Mesenchymal stem cell (in vitro differentiated cells and primary cell): ENCODE results near the gene BTG1.
A peak's percentile ranks its signal among the peaks of the same experiment; 100 is the strongest.

Experiments used
- DNase-seq: peaks from one replicate; pipeline ENCODE4 v3.0.0-alpha.2; 2013
- H2AFZ ChIP-seq: one replicate; pipeline ENCODE4 v1.6.1; 2013; ENCODE audit warnings: low read depth, mild to moderate bottlenecking, control low read depth, inconsistent platforms, low read length, moderate library complexity
- H2AK5ac ChIP-seq: 2 replicates; pipeline ENCODE4 v1.6.1; 2013; ENCODE audit warnings: low read length, moderate library complexity, mild to moderate bottlenecking, inconsistent platforms; ENCODE audit not compliant: severe bottlenecking
- H2BK120ac ChIP-seq: one replicate; pipeline ENCODE4 v1.6.1; 2013; ENCODE audit warnings: low read depth, mild to moderate bottlenecking, inconsistent platforms, low read length, moderate library complexity
- H2BK12ac ChIP-seq, 2 experiments: one replicate each; pipeline ENCODE4 v1.6.1; 2013; ENCODE audit warnings: inconsistent platforms in 2 of 2, low read length in 2 of 2, mild to moderate bottlenecking in 2 of 2, moderate library complexity in 2 of 2, control low read depth in 1 of 2
- H2BK15ac ChIP-seq: one replicate; pipeline ENCODE4 v1.6.1; 2013; ENCODE audit warnings: mild to moderate bottlenecking, low read depth, inconsistent platforms; ENCODE audit not compliant: poor library complexity, severe bottlenecking
- H2BK5ac ChIP-seq: 2 replicates; pipeline ENCODE4 v1.6.1; 2013; ENCODE audit warnings: low read depth, mild to moderate bottlenecking, low read length, control low read depth, inconsistent platforms; ENCODE audit not compliant: poor library complexity, severe bottlenecking
- H3K14ac ChIP-seq, 2 experiments: one replicate each; pipeline ENCODE4 v1.6.1; 2013; ENCODE audit warnings: inconsistent platforms in 2 of 2, low read length in 2 of 2, control low read depth in 1 of 2, mild to moderate bottlenecking in 1 of 2, moderate library complexity in 1 of 2
- H3K18ac ChIP-seq, 2 experiments: one replicate each; pipeline ENCODE4 v1.6.1; 2013; ENCODE audit warnings: inconsistent platforms in 2 of 2, low read length in 2 of 2, control low read depth in 1 of 2, low read depth in 1 of 2, mild to moderate bottlenecking in 1 of 2
- H3K23ac ChIP-seq, 2 experiments: one replicate each; pipeline ENCODE4 v1.6.1; 2013; ENCODE audit warnings: inconsistent platforms in 2 of 2, low read length in 2 of 2, mild to moderate bottlenecking in 2 of 2, moderate library complexity in 2 of 2, control low read depth in 1 of 2
- H3K27ac ChIP-seq: 2 replicates; pipeline ENCODE4 v1.5.1; 2013; ENCODE audit warnings: mild to moderate bottlenecking, moderate library complexity, low read length, control low read depth, inconsistent platforms; ENCODE audit not compliant: poor library complexity, severe bottlenecking
- H3K27me3 ChIP-seq, 2 experiments: 2 replicates each; pipeline versions ENCODE4 v1.6.1 to v1.7.0; 2013; ENCODE audit warnings: low read length in 2 of 2, mild to moderate bottlenecking in 2 of 2, moderate library complexity in 2 of 2, control low read depth in 1 of 2, inconsistent platforms in 1 of 2; ENCODE audit not compliant: control insufficient read depth in 1 of 2, insufficient read depth in 1 of 2
- H3K36me3 ChIP-seq, 2 experiments: 2 replicates each; pipeline versions ENCODE4 v1.6.1 to v1.7.0; 2013; ENCODE audit warnings: low read length in 2 of 2, control low read depth in 1 of 2, inconsistent platforms in 1 of 2, low read depth in 1 of 2, mild to moderate bottlenecking in 1 of 2; ENCODE audit not compliant: insufficient read depth in 2 of 2, control insufficient read depth in 1 of 2
- H3K4ac ChIP-seq, 2 experiments: one replicate each; pipeline ENCODE4 v1.6.1; 2013; ENCODE audit warnings: inconsistent platforms in 2 of 2, low read length in 2 of 2, mild to moderate bottlenecking in 2 of 2, moderate library complexity in 2 of 2, control low read depth in 1 of 2, low read depth in 1 of 2
- H3K4me1 ChIP-seq: 2 replicates; pipeline ENCODE4 v1.6.1; 2013; ENCODE audit warnings: low read depth, low read length, control low read depth; ENCODE audit not compliant: control insufficient read depth, insufficient read depth
- H3K4me2 ChIP-seq: 2 replicates; pipeline ENCODE4 v1.6.1; 2013; ENCODE audit warnings: low read length, mild to moderate bottlenecking, inconsistent platforms; ENCODE audit not compliant: poor library complexity, severe bottlenecking
- H3K4me3 ChIP-seq, 2 experiments: 2 replicates each; pipeline versions ENCODE4 v1.5.1 to v1.7.0; 2013; ENCODE audit warnings: low read length in 2 of 2, mild to moderate bottlenecking in 2 of 2, control low read depth in 1 of 2, low read depth in 1 of 2; ENCODE audit not compliant: insufficient read depth in 1 of 2
- H3K79me1 ChIP-seq: replicated peaks from 2 replicates; pipeline ENCODE4 v1.6.1; 2013; ENCODE audit warnings: mild to moderate bottlenecking, control low read depth, low read length, inconsistent platforms; ENCODE audit not compliant: poor library complexity, severe bottlenecking
- H3K9ac ChIP-seq: 2 replicates; pipeline ENCODE4 v1.7.0; 2013; ENCODE audit warnings: mild to moderate bottlenecking, low read length, moderate library complexity
- H3K9me3 ChIP-seq: 2 replicates; pipeline ENCODE4 v1.7.0; 2013; ENCODE audit warnings: mild to moderate bottlenecking, low read length; ENCODE audit not compliant: control insufficient read depth
- H4K8ac ChIP-seq: one replicate; pipeline ENCODE4 v1.6.1; 2013; ENCODE audit warnings: inconsistent platforms, mild to moderate bottlenecking, low read length, moderate library complexity
- H4K91ac ChIP-seq: one replicate; pipeline ENCODE4 v1.6.1; 2013; ENCODE audit warnings: mild to moderate bottlenecking, low read length, inconsistent platforms
- WGBS: methylation state at CpG from one replicate; pipeline ENCODE4 v1.1.7; 2013; ENCODE audit warnings: mixed read lengths; 5-methylcytosine and 5-hydroxymethylcytosine counted together

BTG1 gene

DNA sequence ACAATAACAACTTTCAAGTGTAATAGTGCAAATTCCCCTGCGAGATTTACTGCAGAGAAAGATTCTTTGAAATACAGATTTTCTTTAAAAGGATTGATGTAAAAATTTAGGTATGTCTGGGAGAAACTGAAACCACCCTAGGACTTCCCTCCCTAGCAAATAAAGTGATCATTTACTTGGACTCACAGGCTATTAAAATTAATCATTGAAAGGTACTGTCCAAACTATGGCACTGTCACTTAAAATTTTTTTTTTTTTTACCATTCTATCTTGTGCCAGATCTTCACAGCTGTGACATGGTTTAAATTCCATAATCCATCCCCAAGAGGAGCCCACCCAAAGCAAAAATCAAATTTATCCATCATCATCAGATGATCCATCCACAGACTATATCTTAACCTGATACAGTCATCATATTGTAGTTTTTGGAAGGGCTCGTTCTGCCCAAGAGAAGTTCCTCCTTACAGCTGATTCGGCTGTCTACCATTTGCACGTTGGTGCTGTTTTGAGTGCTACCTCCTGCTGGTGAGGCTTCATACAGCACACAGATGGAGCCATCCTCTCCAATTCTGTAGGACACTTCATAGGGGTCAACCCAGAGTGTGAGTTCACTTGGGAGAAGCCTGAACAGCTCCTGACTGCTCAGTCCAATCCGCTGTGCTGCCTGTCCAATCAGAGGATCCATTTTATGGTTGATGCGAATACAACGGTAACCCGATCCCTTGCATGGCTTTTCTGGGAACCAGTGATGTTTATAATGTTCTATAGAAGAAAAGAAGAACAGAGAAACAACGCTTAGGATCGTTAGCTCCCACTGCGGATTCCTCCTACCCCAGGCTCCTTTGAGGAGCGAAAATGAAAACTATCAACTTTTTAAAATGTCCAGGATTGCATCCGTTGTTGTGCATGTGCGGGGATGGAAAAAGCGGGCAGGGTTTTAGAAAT is 1.7 kb downstream of the BTG1 start:
- H4K91ac ChIP-seq = no peak overlapping the region
- no peak overlapping the region for H2AFZ ChIP-seq
- peak overlapping the region; percentile 99 to 100 for H3K18ac ChIP-seq
- H3K27ac ChIP-seq = peak overlapping the region; percentile 81
- H3K9ac ChIP-seq = peak overlapping the region; percentile 93
- no peak overlapping the region for H4K8ac ChIP-seq
- H3K36me3 ChIP-seq = peaks cover 3 to 41% of the 10 kb centered on the region in 2 experiments
- H3K4me1 ChIP-seq = peaks cover 2% of the 10 kb centered on the region
- no peak overlapping the region for H2BK12ac ChIP-seq
- peak overlapping the region; percentile 85 for H3K4me2 ChIP-seq
- H3K79me1 ChIP-seq = no peaks in the 10 kb centered on the region
- H2BK120ac ChIP-seq = peak overlapping the region; percentile 93
- peak overlapping the region; percentile 87 to 99 for H3K4ac ChIP-seq
- no peak overlapping the region for H3K23ac ChIP-seq
- WGBS = under 1% methylated on average over 10 of the region's 15 CpGs
- no peak overlapping the region for H3K14ac ChIP-seq
- H2BK15ac ChIP-seq = no peak overlapping the region
- no peaks in the 10 kb centered on the region for H3K9me3 ChIP-seq
- no peaks in the 10 kb centered on the region for H3K27me3 ChIP-seq
- peak overlapping the region; percentile 87 to 99 for H3K4me3 ChIP-seq
- no peak overlapping the region for H2AK5ac ChIP-seq
- DNase-seq = peak; percentile 98
- no peak overlapping the region for H2BK5ac ChIP-seq

DNA sequence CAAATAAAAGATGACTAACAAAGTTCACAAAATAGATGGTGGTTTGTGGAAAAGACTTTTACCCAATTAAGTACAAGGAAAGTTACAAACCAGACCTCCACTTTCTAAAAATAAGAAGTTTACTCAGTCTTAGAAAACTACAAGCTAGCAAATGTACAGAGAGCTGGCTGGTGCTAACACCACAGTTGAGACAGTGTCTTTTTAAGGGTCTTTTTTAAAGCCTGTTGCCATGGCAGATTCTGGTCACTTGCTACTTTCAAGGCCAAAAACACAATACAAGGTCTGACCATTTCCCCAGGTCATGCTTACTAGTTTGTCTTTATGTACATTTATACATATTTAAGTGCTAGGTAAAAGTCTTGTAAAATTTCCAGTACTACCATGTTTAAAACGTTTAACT is 2.4 kb downstream of the BTG1 start:
- H2BK120ac ChIP-seq = no peak overlapping the region
- peak overlapping the region; percentile 49 for H3K4me2 ChIP-seq
- no peaks in the 10 kb centered on the region for H3K9me3 ChIP-seq
- DNase-seq = peak; percentile 13
- peak overlapping the region in 1 of 2 experiments; percentile 87 for H3K4me3 ChIP-seq
- H4K8ac ChIP-seq = no peak overlapping the region
- no peak overlapping the region for H2BK12ac ChIP-seq
- no peak overlapping the region for H3K14ac ChIP-seq
- H3K23ac ChIP-seq = no peak overlapping the region
- WGBS = 0% methylated on average over 1 of the region's 1 CpG
- no peak overlapping the region for H2AFZ ChIP-seq
- no peaks in the 10 kb centered on the region for H3K79me1 ChIP-seq
- no peak overlapping the region for H2BK15ac ChIP-seq
- peaks cover 2% of the 10 kb centered on the region for H3K4me1 ChIP-seq
- no peak overlapping the region for H2AK5ac ChIP-seq
- H4K91ac ChIP-seq = no peak overlapping the region
- no peak overlapping the region for H3K4ac ChIP-seq
- peaks cover 3 to 41% of the 10 kb centered on the region in 2 experiments for H3K36me3 ChIP-seq
- no peak overlapping the region for H3K18ac ChIP-seq
- H3K9ac ChIP-seq = peak overlapping the region; percentile 93
- no peaks in the 10 kb centered on the region for H3K27me3 ChIP-seq
- peak overlapping the region; percentile 34 for H3K27ac ChIP-seq
- no peak overlapping the region for H2BK5ac ChIP-seq

DNA sequence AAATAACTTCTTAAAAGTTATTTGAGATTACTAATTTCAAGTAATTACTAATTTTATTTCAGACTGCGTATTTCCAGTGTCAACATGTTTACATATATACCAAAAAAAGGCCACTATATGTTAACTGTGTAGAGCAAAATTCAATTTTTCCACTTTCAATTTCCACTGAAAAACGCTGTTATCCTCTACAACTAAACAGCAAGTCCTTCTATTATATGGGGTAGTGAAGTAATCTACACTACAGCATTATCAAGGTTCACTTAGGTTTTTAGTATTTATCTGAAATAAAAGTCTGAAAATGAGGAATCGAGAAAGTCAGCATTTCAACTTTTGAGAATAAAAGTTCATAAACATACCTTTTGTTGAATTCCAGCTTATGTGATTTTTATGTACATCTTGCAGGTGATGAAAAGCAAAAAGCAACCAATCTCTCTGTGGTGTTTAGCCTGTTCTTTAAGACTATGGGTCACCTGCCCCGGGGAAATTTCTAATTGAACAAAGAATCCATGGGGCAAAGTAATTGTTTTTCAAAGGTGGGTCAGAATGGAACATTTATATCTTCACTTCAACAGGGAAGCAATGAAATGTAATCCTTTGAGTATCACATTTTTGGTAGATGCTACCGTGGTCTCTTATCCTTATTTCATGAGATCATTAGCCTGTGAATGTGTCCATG is 3.3 kb downstream of the BTG1 start:
- no peak overlapping the region for H2BK5ac ChIP-seq
- 80% methylated on average over 2 of the region's 5 CpGs for WGBS

DNA sequence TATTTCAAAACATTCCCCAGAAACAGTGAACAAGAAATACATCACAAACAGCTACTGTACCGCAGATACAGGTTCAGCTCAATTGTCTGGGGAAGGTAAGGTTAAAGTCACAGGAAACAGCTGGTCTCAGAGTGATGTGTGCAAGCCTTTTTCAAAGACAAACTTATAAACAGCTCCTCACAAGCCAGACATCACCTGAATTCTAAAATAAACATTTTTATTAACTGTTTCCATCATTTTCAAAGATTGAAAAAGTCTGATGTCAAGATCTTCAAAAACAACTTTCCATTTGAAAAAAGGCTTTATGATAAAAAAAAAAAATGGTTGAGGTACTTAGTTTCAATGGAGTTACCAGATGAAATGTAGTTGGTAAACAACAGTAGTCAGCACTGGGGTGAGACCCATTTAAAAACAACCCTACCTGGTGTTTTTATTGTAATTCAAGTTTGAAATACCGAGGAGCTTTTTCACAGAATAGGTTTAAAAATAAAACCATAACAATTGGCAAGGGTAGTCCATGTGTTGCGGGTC is 4.0 kb downstream of the BTG1 start:
- H4K91ac ChIP-seq = no peak overlapping the region
- H3K18ac ChIP-seq = no peak overlapping the region
- no peaks in the 10 kb centered on the region for H3K9me3 ChIP-seq
- H3K27ac ChIP-seq = no peak overlapping the region
- peaks cover 2% of the 10 kb centered on the region for H3K4me1 ChIP-seq
- H2BK12ac ChIP-seq = no peak overlapping the region
- H3K36me3 ChIP-seq = peaks cover 3 to 41% of the 10 kb centered on the region in 2 experiments
- H2AK5ac ChIP-seq = no peak overlapping the region
- no peak overlapping the region for H2BK15ac ChIP-seq
- H2BK120ac ChIP-seq = no peak overlapping the region
- H3K4ac ChIP-seq = no peak overlapping the region
- 57% methylated on average over 2 of the region's 3 CpGs for WGBS
- H2BK5ac ChIP-seq = no peak overlapping the region
- no peaks in the 10 kb centered on the region for H3K27me3 ChIP-seq
- H3K79me1 ChIP-seq = no peaks in the 10 kb centered on the region
- no peak overlapping the region for H4K8ac ChIP-seq
- no peak overlapping the region for H3K14ac ChIP-seq
- peak; percentile 22 for DNase-seq
- H3K4me2 ChIP-seq = no peak overlapping the region
- H3K9ac ChIP-seq = peak overlapping the region; percentile 93
- H3K23ac ChIP-seq = no peak overlapping the region
- peak overlapping the region in 1 of 2 experiments; percentile 87 for H3K4me3 ChIP-seq
- H2AFZ ChIP-seq = no peak overlapping the region

More for the DNA sequence above, 3.3 kb downstream of the BTG1 start:
- H2AFZ ChIP-seq = no peak overlapping the region
- H4K91ac ChIP-seq = no peak overlapping the region
- H3K23ac ChIP-seq = no peak overlapping the region
- no peak for DNase-seq
- H3K9me3 ChIP-seq = no peaks in the 10 kb centered on the region
- H3K4me1 ChIP-seq = peaks cover 2% of the 10 kb centered on the region
- H2BK12ac ChIP-seq = no peak overlapping the region
- no peak overlapping the region for H2AK5ac ChIP-seq
- H3K4ac ChIP-seq = no peak overlapping the region
- no peaks in the 10 kb centered on the region for H3K79me1 ChIP-seq
- no peak overlapping the region for H2BK120ac ChIP-seq
- no peak overlapping the region for H3K14ac ChIP-seq
- peak overlapping the region; percentile 93 for H3K9ac ChIP-seq
- H4K8ac ChIP-seq = no peak overlapping the region
- no peaks in the 10 kb centered on the region for H3K27me3 ChIP-seq
- no peak overlapping the region for H3K18ac ChIP-seq
- no peak overlapping the region for H2BK15ac ChIP-seq
- no peak overlapping the region for H3K27ac ChIP-seq
- H3K4me2 ChIP-seq = no peak overlapping the region
- peak overlapping the region in 1 of 2 experiments; percentile 87 for H3K4me3 ChIP-seq
- peaks cover 3 to 41% of the 10 kb centered on the region in 2 experiments for H3K36me3 ChIP-seq
